BE2C (cell line): ENCODE results near the gene AP1G1.
"Not testable (repeated sequence)": the region's sequence is repeated elsewhere in the genome, so short reads cannot be mapped to it uniquely, and the experiment has no call there.

Experiments
- DNase-seq: peaks from one replicate; pipeline ENCODE4 v3.0.0-alpha.2; 2020
- H3K27me3 ChIP-seq: fragments of 250-450 bp; sonication (Bioruptor Pico); 2 replicates; pipeline ENCODE4 v1.5.1; 2020; ENCODE audit warnings: mild to moderate bottlenecking
- H3K36me3 ChIP-seq: fragments of 250-450 bp; sonication (Bioruptor Pico); 2 replicates; pipeline ENCODE4 v1.5.1; 2020; ENCODE audit warnings: mild to moderate bottlenecking
- H3K4me1 ChIP-seq: fragments of 250-450 bp; sonication (Bioruptor Pico); 2 replicates; pipeline ENCODE4 v1.5.1; 2020
- H3K4me3 ChIP-seq: 2 replicates; pipeline ENCODE4 v1.5.1; 2011; ENCODE audit warnings: low read depth, low read length
- H3K9me3 ChIP-seq: fragments of 250-450 bp; sonication (Bioruptor Pico); 2 replicates; pipeline ENCODE4 v1.5.1; 2020
- CTCF ChIP-seq: IDR thresholded peaks from 2 replicates; pipeline ENCODE4 v1.5.1; 2012; ENCODE audit warnings: mild to moderate bottlenecking, low read depth, low read length

AP1G1 gene

DNA sequence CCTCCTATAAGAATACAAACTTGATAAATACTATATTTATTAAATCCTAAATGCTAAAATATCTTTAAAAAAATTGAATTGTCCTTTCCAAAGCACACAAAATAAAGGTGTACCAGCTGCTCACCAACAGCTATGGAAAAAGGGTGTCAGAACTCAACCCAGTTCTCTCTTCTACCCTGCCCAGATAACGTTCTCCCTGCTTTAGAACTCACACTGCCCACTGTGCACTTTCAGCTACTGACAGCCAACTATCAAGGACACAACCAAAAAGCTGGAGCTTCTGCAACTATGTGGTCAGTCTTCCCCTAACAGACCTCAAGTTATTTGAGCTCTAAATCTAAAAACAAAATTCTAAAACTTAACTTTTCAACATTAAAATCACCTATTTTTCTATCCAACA, 13.7 kb downstream of the AP1G1 start:
- Histone ChIP-seq H3K4me3 (no peak overlapping the region), H3K9me3 (no peaks in the 10 kb centered on the region), H3K4me1 (no peaks in the 10 kb centered on the region), H3K27me3 (no peaks in the 10 kb centered on the region), H3K36me3 (peaks cover 3% of the 10 kb centered on the region; the same call in 1 of the 2 replicates)
- no peak for DNase-seq
- TF ChIP-seq CTCF, result no peak

GRCh38 chr16:71794018-71794417, 14.6 kb downstream of the AP1G1 start:
- Histone ChIP-seq H3K9me3 (no peaks in the 10 kb centered on the region), H3K4me1 (no peaks in the 10 kb centered on the region), H3K36me3 (peaks cover 6% of the 10 kb centered on the region), H3K27me3 (no peaks in the 10 kb centered on the region), H3K4me3 (no peak overlapping the region)
- no peak for DNase-seq
- TF ChIP-seq CTCF, result no peak

DNA sequence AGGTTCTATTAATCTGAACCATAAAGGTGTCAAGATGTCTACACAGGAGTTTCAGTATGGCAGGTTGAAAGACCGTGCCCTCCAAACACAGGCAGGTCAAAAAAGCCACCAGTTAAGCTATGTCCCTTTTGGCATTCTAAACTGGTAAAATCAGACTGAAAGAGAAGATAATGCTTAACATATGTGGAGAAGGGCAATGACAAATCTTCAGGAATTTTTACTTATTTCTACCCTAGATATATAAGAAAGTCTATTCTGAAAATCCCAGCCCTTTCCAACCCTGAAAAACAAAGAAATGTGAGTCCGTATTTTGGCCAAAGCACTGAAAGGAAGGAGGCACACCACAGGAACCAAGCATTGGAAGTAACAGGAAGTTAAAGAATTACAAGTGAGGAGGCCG, 16.5 kb downstream of the AP1G1 start:
- Histone ChIP-seq H3K9me3 (no peaks in the 10 kb centered on the region), H3K4me1 (no peaks in the 10 kb centered on the region), H3K27me3 (no peaks in the 10 kb centered on the region), H3K4me3 (no peak overlapping the region), H3K36me3 (peaks cover 13% of the 10 kb centered on the region)
- no peak for DNase-seq
- no peak for TF ChIP-seq CTCF

DNA sequence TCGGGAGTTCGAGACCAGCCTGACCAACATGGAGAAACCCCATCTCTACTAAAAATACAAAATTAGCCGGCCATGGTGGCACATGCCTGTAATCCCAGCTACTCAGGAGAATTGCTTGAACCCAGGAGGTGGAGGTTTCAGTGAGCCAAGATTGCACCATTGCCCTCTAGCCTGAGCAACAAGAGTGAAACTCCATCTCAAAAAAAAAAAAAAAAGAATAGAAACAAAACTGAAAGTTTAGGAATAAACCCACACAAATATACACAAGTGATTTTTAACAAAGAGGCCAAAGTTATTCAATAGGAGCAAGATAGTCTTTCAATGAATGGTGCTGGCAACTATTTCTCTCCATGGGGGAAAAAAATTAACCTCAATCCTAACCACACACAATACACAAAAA, 18.3 kb downstream of the AP1G1 start:
- not testable (repeated sequence) for H3K27me3 ChIP-seq, H3K4me3 ChIP-seq, DNase-seq, H3K4me1 ChIP-seq, H3K9me3 ChIP-seq
- peaks cover 21% of the 10 kb centered on the region for H3K36me3 ChIP-seq

- no peak for DNase-seq
- Histone ChIP-seq H3K36me3 (peaks cover 27% of the 10 kb centered on the region), H3K9me3 (no peaks in the 10 kb centered on the region), H3K4me3 (no peak overlapping the region), H3K4me1 (no peaks in the 10 kb centered on the region), H3K27me3 (no peaks in the 10 kb centered on the region)
- no peak for TF ChIP-seq CTCF
Measured at GRCh38 chr16:71789136-71789535, 19.5 kb downstream of the AP1G1 start.

DNA sequence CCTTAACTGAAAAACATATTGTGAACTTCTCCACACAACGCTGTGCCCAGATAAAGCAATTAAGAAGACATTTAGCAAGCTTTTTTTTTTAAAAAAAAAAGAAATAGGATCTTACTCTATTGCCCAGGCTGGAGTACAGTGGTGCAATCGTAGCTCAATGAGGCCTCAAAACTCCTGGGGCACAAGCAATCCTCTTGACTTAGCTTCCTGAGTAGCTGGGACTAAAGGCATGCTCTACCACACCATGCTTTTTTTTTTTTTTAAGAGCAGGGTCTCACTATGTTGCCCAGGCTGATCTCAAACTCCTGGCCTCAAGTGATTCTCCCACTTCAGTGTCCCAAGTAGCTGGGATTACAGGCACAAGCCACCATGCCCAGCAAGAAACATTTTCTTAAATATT, 20.1 kb downstream of the AP1G1 start:
- Histone ChIP-seq H3K4me3 (no peak overlapping the region), H3K4me1 (no peaks in the 10 kb centered on the region), H3K36me3 (peaks cover 29% of the 10 kb centered on the region), H3K9me3 (no peaks in the 10 kb centered on the region), H3K27me3 (no peaks in the 10 kb centered on the region)
- TF ChIP-seq CTCF, result no peak
- no peak for DNase-seq

GRCh38 chr16:71785143-71785542, 23.5 kb downstream of the AP1G1 start:
- H3K27me3 ChIP-seq, H3K9me3 ChIP-seq, DNase-seq, H3K4me3 ChIP-seq, H3K4me1 ChIP-seq: not testable (repeated sequence)
- peaks cover 29% of the 10 kb centered on the region for H3K36me3 ChIP-seq
